ENCODE measurements around the gene XPR1.

- TF ChIP-seq CTCF (IDR thresholded peaks at IDR 0.05 in 2 of 3, conservative IDR thresholded peaks at IDR 0.05 in 1 of 3; ENCODE audit: borderline replicate concordance in 1 of 3, insufficient read depth in 1 of 3, low read depth in 2 of 3, low read length in 2 of 3): no peak
- TF ChIP-seq EZH2 (IDR thresholded peaks at IDR 0.05): no peak
- no peak for TF ChIP-seq EGR1 (IDR thresholded peaks at IDR 0.05; ENCODE audit: low read depth)
- no peak for TF ChIP-seq SP1 (IDR thresholded peaks at IDR 0.05; ENCODE audit: low read depth)
- TF ChIP-seq ELF1 (IDR thresholded peaks at IDR 0.05; ENCODE audit: borderline replicate concordance, low read depth): no peak
- no peak for TF ChIP-seq YY1 (IDR thresholded peaks at IDR 0.05; ENCODE audit: extremely low read depth, insufficient replicate concordance, low read depth, low read length)
- no peak for TF ChIP-seq POLR2A (IDR thresholded peaks at IDR 0.05; ENCODE audit: borderline replicate concordance, extremely low read depth, insufficient read depth, insufficient read length)
- no peak for TF ChIP-seq POLR2AphosphoS5 (IDR thresholded peaks at IDR 0.05; ENCODE audit: low read depth, low read length)
- TF ChIP-seq CEBPB (IDR thresholded peaks at IDR 0.05; ENCODE audit: low read depth): no peak
- TF ChIP-seq TCF7L2 (IDR thresholded peaks at IDR 0.05; ENCODE audit: borderline replicate concordance, extremely low read depth, insufficient read depth, insufficient read length): no peak
Measured at GRCh38 chr1:180594723-180595122, 37.1 kb upstream of the XPR1 start.

All from HCT116 (cell line).